Astrocyte (in vitro differentiated cells and primary cell): ENCODE measurements around the gene NPTX2. TPM values are rescaled to one million over a fixed set of nuclear protein-coding genes. Genes with fewer than 3 reads are reported as not detected.

Source experiments
- DNase-seq: peaks from one replicate; pipeline ENCODE4 v3.0.0-alpha.2; 2010; ENCODE audit warnings: low read depth
- FAIRE-seq: peaks from 2 replicates; lab custom pipeline; 2011; peaks lifted over from hg19 to GRCh38; lab: Jason Lieb, UNC
- H2AFZ ChIP-seq: 2 replicates; pipeline ENCODE4 v1.6.0; 2012; ENCODE audit warnings: low read depth, low read length, inconsistent platforms
- H3K27ac ChIP-seq: 2 replicates; pipeline ENCODE4 v1.5.1; 2011; ENCODE audit warnings: low read depth, low read length, inconsistent platforms
- H3K27me3 ChIP-seq: 2 replicates; pipeline ENCODE4 v1.6.0; 2011; ENCODE audit warnings: low read length, inconsistent platforms; ENCODE audit not compliant: insufficient read depth
- H3K36me3 ChIP-seq: 2 replicates; pipeline ENCODE4 v1.5.1; 2011; ENCODE audit warnings: low read length, inconsistent platforms; ENCODE audit not compliant: insufficient read depth
- H3K4me1 ChIP-seq: 2 replicates; pipeline ENCODE4 v1.5.1; 2011; ENCODE audit warnings: low read length, inconsistent platforms; ENCODE audit not compliant: insufficient read depth
- H3K4me2 ChIP-seq: 2 replicates; pipeline ENCODE4 v1.6.0; 2012; ENCODE audit warnings: low read length, inconsistent platforms
- H3K4me3 ChIP-seq: 2 replicates; pipeline ENCODE4 v1.5.1; 2011; ENCODE audit warnings: low read depth, mild to moderate bottlenecking, low read length, inconsistent platforms; ENCODE audit not compliant: insufficient read depth
- H3K79me2 ChIP-seq: 2 replicates; pipeline ENCODE4 v1.6.0; 2012; ENCODE audit warnings: mild to moderate bottlenecking, low read length, inconsistent platforms; ENCODE audit not compliant: insufficient read depth
- H3K9ac ChIP-seq: 2 replicates; pipeline ENCODE4 v1.6.0; 2012; ENCODE audit warnings: mild to moderate bottlenecking, low read length, inconsistent platforms
- H3K9me3 ChIP-seq: 2 replicates; pipeline ENCODE4 v1.5.1; 2012; ENCODE audit warnings: low read depth, mild to moderate bottlenecking, low read length, inconsistent platforms; ENCODE audit not compliant: insufficient read depth
- H4K20me1 ChIP-seq: 2 replicates; pipeline ENCODE4 v1.6.0; 2012; ENCODE audit warnings: low read length, inconsistent platforms; ENCODE audit not compliant: insufficient read depth
- H3K27ac Mint-ChIP-seq: one replicate; pipeline ENCODE4 v1.8.0; 2021; ENCODE audit warnings: mild to moderate bottlenecking, mixed read lengths; ENCODE audit not compliant: unreplicated experiment
- H3K27me3 Mint-ChIP-seq: one replicate; pipeline ENCODE4 v1.8.0; 2021; ENCODE audit warnings: low read depth, mixed read lengths; ENCODE audit not compliant: unreplicated experiment
- H3K36me3 Mint-ChIP-seq: one replicate; pipeline ENCODE4 v1.8.0; 2021; ENCODE audit warnings: low read depth, mixed read lengths; ENCODE audit not compliant: unreplicated experiment
- H3K4me1 Mint-ChIP-seq: one replicate; pipeline ENCODE4 v1.8.0; 2021; ENCODE audit warnings: low read depth, mixed read lengths; ENCODE audit not compliant: unreplicated experiment
- H3K4me3 Mint-ChIP-seq: one replicate; pipeline ENCODE4 v1.8.0; 2021; ENCODE audit warnings: mild to moderate bottlenecking, moderate library complexity, mixed read lengths; ENCODE audit not compliant: unreplicated experiment
- H3K9me3 Mint-ChIP-seq: one replicate; pipeline ENCODE4 v1.8.0; 2021; ENCODE audit warnings: mild to moderate bottlenecking, mixed read lengths; ENCODE audit not compliant: unreplicated experiment
- EZH2 ChIP-seq: IDR thresholded peaks from 2 replicates; pipeline ENCODE4 v1.6.1; 2012; ENCODE audit warnings: mild to moderate bottlenecking, low read length, inconsistent platforms; ENCODE audit not compliant: insufficient read depth
- total RNA-seq: library from RNA; stranded (reverse); gene quantifications from 2 replicates; pipeline ENCODE4 v1.2.1, GENCODE V29; 2021
- TF ChIP-seq, protein P1 (sequence below): IDR thresholded peaks from 2 replicates; pipeline ENCODE4 v1.5.1; 2011; ENCODE audit warnings: low read depth, mild to moderate bottlenecking, inconsistent platforms, low read length, moderate library complexity; ENCODE audit not compliant: insufficient read depth

NPTX2 gene
- total RNA-seq, 1 donor from 2014 or later: 2.4 TPM

DNA sequence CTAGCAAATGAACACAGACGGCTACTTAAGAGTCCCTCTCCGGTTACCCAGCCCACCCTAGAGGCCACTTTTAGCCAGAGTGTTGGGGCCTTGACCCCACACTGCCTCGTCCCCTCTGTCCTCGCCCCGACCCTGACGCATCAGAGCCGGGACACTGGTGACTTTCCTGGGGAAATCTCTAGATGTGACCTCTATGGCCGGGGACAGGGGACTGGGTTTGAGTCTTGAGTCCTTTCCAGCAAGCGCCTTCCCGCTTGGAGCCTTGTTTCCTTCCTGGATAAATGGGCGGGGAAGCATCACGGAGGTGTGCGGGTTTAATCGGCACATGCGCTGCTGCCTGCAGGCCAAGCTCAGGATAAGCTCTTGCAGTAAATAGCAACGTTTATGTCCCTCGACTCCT lies 40.7 kb downstream of the NPTX2 start:
- Histone ChIP-seq H3K36me3 (no peaks in the 10 kb centered on the region), H3K4me2 (no peak overlapping the region), H3K27me3 (no peaks in the 10 kb centered on the region), H2AFZ (no peak overlapping the region), H3K79me2 (no peaks in the 10 kb centered on the region), H3K27ac (no peak overlapping the region), H3K9ac (no peak overlapping the region), H3K4me3 (no peak overlapping the region), H4K20me1 (no peaks in the 10 kb centered on the region), H3K4me1 (no peaks in the 10 kb centered on the region), H3K9me3 (no peaks in the 10 kb centered on the region)
- no peaks in the 10 kb centered on the region for H3K4me1 Mint-ChIP-seq
- no peak overlapping the region for H3K4me3 Mint-ChIP-seq
- H3K9me3 Mint-ChIP-seq: peaks cover 3% of the 10 kb centered on the region
- H3K27me3 Mint-ChIP-seq: peaks cover 17% of the 10 kb centered on the region
- no peak for FAIRE-seq
- TF ChIP-seq, protein P1, sequence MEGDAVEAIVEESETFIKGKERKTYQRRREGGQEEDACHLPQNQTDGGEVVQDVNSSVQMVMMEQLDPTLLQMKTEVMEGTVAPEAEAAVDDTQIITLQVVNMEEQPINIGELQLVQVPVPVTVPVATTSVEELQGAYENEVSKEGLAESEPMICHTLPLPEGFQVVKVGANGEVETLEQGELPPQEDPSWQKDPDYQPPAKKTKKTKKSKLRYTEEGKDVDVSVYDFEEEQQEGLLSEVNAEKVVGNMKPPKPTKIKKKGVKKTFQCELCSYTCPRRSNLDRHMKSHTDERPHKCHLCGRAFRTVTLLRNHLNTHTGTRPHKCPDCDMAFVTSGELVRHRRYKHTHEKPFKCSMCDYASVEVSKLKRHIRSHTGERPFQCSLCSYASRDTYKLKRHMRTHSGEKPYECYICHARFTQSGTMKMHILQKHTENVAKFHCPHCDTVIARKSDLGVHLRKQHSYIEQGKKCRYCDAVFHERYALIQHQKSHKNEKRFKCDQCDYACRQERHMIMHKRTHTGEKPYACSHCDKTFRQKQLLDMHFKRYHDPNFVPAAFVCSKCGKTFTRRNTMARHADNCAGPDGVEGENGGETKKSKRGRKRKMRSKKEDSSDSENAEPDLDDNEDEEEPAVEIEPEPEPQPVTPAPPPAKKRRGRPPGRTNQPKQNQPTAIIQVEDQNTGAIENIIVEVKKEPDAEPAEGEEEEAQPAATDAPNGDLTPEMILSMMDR: no peak
- no peak for TF ChIP-seq EZH2
- DNase-seq: no peak
- no peaks in the 10 kb centered on the region for H3K36me3 Mint-ChIP-seq
- H3K27ac Mint-ChIP-seq: no peak overlapping the region

- Histone ChIP-seq H3K4me1 (no peaks in the 10 kb centered on the region), H3K4me2 (no peak overlapping the region), H3K9ac (no peak overlapping the region), H3K4me3 (no peak overlapping the region), H3K27me3 (no peaks in the 10 kb centered on the region), H2AFZ (no peak overlapping the region), H3K27ac (no peak overlapping the region), H4K20me1 (no peaks in the 10 kb centered on the region), H3K9me3 (no peaks in the 10 kb centered on the region), H3K36me3 (no peaks in the 10 kb centered on the region), H3K79me2 (no peaks in the 10 kb centered on the region)
- H3K27me3 Mint-ChIP-seq: peaks cover 30% of the 10 kb centered on the region
- peaks cover 8% of the 10 kb centered on the region for H3K9me3 Mint-ChIP-seq
- no peak overlapping the region for H3K27ac Mint-ChIP-seq
- no peaks in the 10 kb centered on the region for H3K36me3 Mint-ChIP-seq
- no peak for TF ChIP-seq EZH2
- TF ChIP-seq, protein P1: no peak
- H3K4me3 Mint-ChIP-seq: no peak overlapping the region
- H3K4me1 Mint-ChIP-seq: no peaks in the 10 kb centered on the region
- DNase-seq (no peak), FAIRE-seq (no peak)
These were observed 42.7 kb downstream of the NPTX2 start for GRCh38 chr7:98659756-98660155.

DNA sequence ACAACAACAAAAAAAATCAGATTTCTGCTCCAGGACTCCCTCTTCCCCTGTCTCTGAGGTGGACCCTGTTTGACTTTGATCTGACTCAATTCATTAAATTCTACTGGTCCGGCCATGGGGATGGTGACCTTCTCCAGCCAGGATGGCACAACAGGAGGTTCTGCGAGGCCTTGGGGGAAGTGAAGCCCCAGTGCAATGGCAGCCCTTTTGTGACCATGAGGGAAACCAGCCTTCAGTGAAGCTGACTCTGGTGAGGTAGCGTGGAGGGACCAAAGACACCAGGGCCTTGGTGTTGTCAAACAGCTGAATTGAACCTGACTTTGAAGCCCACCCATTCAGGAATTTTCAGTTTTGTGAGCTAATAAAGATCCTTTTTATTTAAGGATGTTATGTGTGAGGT lies 44.5 kb downstream of the NPTX2 start:
- no peak overlapping the region for H3K27ac ChIP-seq
- H3K4me3 ChIP-seq: no peak overlapping the region
- no peak overlapping the region for H3K4me3 Mint-ChIP-seq
- H3K9me3 ChIP-seq: no peaks in the 10 kb centered on the region
- no peak for FAIRE-seq
- H3K36me3 ChIP-seq: no peaks in the 10 kb centered on the region
- no peaks in the 10 kb centered on the region for H3K36me3 Mint-ChIP-seq
- H3K4me1 ChIP-seq: no peaks in the 10 kb centered on the region
- TF ChIP-seq EZH2: no peak
- TF ChIP-seq, protein P1: no peak
- peaks cover 8% of the 10 kb centered on the region for H3K9me3 Mint-ChIP-seq
- H2AFZ ChIP-seq: no peak overlapping the region
- no peak overlapping the region for H3K4me2 ChIP-seq
- DNase-seq: no peak
- no peak overlapping the region for H3K27ac Mint-ChIP-seq
- no peaks in the 10 kb centered on the region for H3K27me3 ChIP-seq
- H3K9ac ChIP-seq: no peak overlapping the region
- no peaks in the 10 kb centered on the region for H3K4me1 Mint-ChIP-seq
- H3K79me2 ChIP-seq: no peaks in the 10 kb centered on the region
- H3K27me3 Mint-ChIP-seq: peaks cover 40% of the 10 kb centered on the region
- no peaks in the 10 kb centered on the region for H4K20me1 ChIP-seq
